Body of pancreas (tissue), 4 donors: ENCODE measurements around the gene DTX1.

Experiments used
- POLR2A ChIP-seq, 3 donors: fragments of 450-650 bp; IDR thresholded peaks; one replicate each; pipeline ENCODE4 v1.6.1; 2016; ENCODE audit warnings: antibody characterized with exemption in 3 of 3, mild to moderate bottlenecking in 2 of 3
- TF ChIP-seq, protein P1 (sequence below), 7 experiments: fragments of 450-650 bp in 4 of 7; fragments of 200-600 bp in 3 of 7; sonication (generic) in 3 of 7; IDR thresholded peaks; one replicate each; pipeline ENCODE4 v1.5.1; 2016 to 2019; ENCODE audit warnings: antibody characterized with exemption in 7 of 7

DNA sequence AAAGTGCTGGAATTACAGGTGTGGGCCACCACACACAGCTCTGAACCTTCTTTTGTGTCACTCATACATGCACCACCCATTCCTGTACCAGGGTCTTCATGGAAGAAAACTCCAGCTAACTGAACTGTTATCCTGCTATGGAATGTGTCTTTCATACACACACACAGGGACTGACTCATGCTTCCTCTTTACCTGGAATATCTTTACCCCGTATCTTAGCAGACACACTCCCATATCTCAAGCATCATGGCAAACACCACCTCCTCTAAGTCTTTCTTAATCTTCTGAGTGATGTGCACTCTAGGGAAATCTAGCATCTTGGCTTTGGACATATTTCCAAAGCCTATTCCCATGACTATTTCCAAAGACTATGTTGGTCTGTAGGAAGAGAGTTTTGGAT is 35.0 kb upstream of the DTX1 start:
- TF ChIP-seq POLR2A (IDR thresholded peaks at IDR 0.05) = no peak
- TF ChIP-seq, protein P1, sequence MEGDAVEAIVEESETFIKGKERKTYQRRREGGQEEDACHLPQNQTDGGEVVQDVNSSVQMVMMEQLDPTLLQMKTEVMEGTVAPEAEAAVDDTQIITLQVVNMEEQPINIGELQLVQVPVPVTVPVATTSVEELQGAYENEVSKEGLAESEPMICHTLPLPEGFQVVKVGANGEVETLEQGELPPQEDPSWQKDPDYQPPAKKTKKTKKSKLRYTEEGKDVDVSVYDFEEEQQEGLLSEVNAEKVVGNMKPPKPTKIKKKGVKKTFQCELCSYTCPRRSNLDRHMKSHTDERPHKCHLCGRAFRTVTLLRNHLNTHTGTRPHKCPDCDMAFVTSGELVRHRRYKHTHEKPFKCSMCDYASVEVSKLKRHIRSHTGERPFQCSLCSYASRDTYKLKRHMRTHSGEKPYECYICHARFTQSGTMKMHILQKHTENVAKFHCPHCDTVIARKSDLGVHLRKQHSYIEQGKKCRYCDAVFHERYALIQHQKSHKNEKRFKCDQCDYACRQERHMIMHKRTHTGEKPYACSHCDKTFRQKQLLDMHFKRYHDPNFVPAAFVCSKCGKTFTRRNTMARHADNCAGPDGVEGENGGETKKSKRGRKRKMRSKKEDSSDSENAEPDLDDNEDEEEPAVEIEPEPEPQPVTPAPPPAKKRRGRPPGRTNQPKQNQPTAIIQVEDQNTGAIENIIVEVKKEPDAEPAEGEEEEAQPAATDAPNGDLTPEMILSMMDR (IDR thresholded peaks at IDR 0.05) = no peak
